ACC112 (cell line): ENCODE data around the gene UQCC5.
A peak's percentile ranks its signal among the peaks of the same experiment; 100 is the strongest.

ENCODE experiments used
- H2AFZ ChIP-seq: fragments of 200-600 bp; sonication (generic); one replicate; pipeline ENCODE4 v1.6.0; 2017; ENCODE audit warnings: antibody characterized with exemption, low read length; ENCODE audit not compliant: unreplicated experiment
- H3K27ac ChIP-seq: fragments of 200-600 bp; sonication (generic); 2 replicates; pipeline ENCODE4 v1.5.1; 2014; ENCODE audit warnings: low read depth, mild to moderate bottlenecking, antibody characterized with exemption, low read length, moderate library complexity
- H3K27me3 ChIP-seq: fragments of 200-600 bp; sonication (generic); 2 replicates; pipeline ENCODE4 v1.6.1; 2014; ENCODE audit warnings: mild to moderate bottlenecking, antibody characterized with exemption, low read length, moderate library complexity, mixed read lengths; ENCODE audit not compliant: insufficient read depth
- H3K36me3 ChIP-seq: fragments of 200-600 bp; sonication (generic); 2 replicates; pipeline ENCODE4 v1.6.1; 2016; ENCODE audit warnings: mild to moderate bottlenecking, antibody characterized with exemption, low read length, moderate library complexity, mixed read lengths; ENCODE audit not compliant: insufficient read depth
- H3K4me1 ChIP-seq: fragments of 200-600 bp; sonication (generic); one replicate; pipeline ENCODE4 v1.6.1; 2016; ENCODE audit warnings: low read length, mixed read lengths; ENCODE audit not compliant: insufficient read depth, unreplicated experiment, control insufficient read depth
- H3K4me3 ChIP-seq: fragments of 200-600 bp; sonication (generic); 2 replicates; pipeline ENCODE4 v1.5.1; 2014; ENCODE audit warnings: mild to moderate bottlenecking, low read depth, low read length
- H3K79me2 ChIP-seq: fragments of 200-600 bp; sonication (generic); one replicate; pipeline ENCODE4 v1.6.0; 2016; ENCODE audit warnings: low read length; ENCODE audit not compliant: control insufficient read depth, unreplicated experiment, insufficient read depth

Gene UQCC5

GRCh38 chr3:52530918-52531826, 5.2 kb upstream of the UQCC5 start:
- Histone ChIP-seq H3K79me2 (peaks cover 47% of the 10 kb centered on the region), H3K36me3 (peaks cover 5% of the 10 kb centered on the region; the same call in 1 of the 2 replicates), H3K27ac (no peak overlapping the region), H2AFZ (no peak overlapping the region), H3K27me3 (no peaks in the 10 kb centered on the region), H3K4me3 (peak overlapping the region; percentile 83; the same call in 1 of the 2 replicates), H3K4me1 (peaks cover 47% of the 10 kb centered on the region)

- Histone ChIP-seq H3K4me1 (peaks cover 44% of the 10 kb centered on the region), H2AFZ (no peak overlapping the region), H3K27me3 (no peaks in the 10 kb centered on the region), H3K4me3 (peak overlapping the region; percentile 83), H3K27ac (0 out of 2 replicates have a peak overlapping the region, but pooled peaks have one; percentile 21), H3K79me2 (peaks cover 51% of the 10 kb centered on the region), H3K36me3 (peaks cover 5% of the 10 kb centered on the region; the same call in 1 of the 2 replicates)
These were observed 4.4 kb upstream of the UQCC5 start for GRCh38 chr3:52531860-52532516.

- H3K27ac ChIP-seq = no peak overlapping the region
- peaks cover 41% of the 10 kb centered on the region for H3K4me1 ChIP-seq
These were observed 3.9 kb upstream of the UQCC5 start for GRCh38 chr3:52532517-52532837.

GRCh38 chr3:52532838-52533622, 3.4 kb upstream of the UQCC5 start:
- Histone ChIP-seq H3K27me3 (no peaks in the 10 kb centered on the region), H3K4me1 (peaks cover 46% of the 10 kb centered on the region), H3K4me3 (peak overlapping the region; percentile 83), H2AFZ (peak overlapping the region; percentile 79), H3K36me3 (peaks cover 2% of the 10 kb centered on the region; the same call in 1 of the 2 replicates), H3K27ac (no peak overlapping the region), H3K79me2 (peaks cover 61% of the 10 kb centered on the region)

More at GRCh38 chr3:52532517-52532837, 3.9 kb upstream of the UQCC5 start:
- Histone ChIP-seq H3K4me3 (peak overlapping the region; percentile 83), H3K79me2 (peaks cover 56% of the 10 kb centered on the region), H3K27me3 (no peaks in the 10 kb centered on the region), H2AFZ (no peak overlapping the region), H3K36me3 (peaks cover 5% of the 10 kb centered on the region; the same call in 1 of the 2 replicates)

GRCh38 chr3:52533623-52534280, 2.7 kb upstream of the UQCC5 start, which contains the start of gene NT5DC2:
TSS of gene NT5DC2 (minus strand) at chr3:52533857. CDS start at chr3:52533737, 120 bp downstream.
- peak within 1 kb of the TSS; percentile 79 for H2AFZ ChIP-seq
- H3K79me2 ChIP-seq = peaks cover 68% of the 10 kb centered on the region
- peak within 1 kb of the TSS; percentile 88 for H3K4me3 ChIP-seq
- peak within 1 kb of the TSS; percentile 44; the same call in 1 of the 2 replicates for H3K27ac ChIP-seq
- peaks cover 51% of the 10 kb centered on the region for H3K4me1 ChIP-seq
- no peaks in the 10 kb centered on the region; the same call in 1 of the 2 replicates for H3K36me3 ChIP-seq
- H3K27me3 ChIP-seq = no peaks in the 10 kb centered on the region

GRCh38 chr3:52534281-52535183, 1.9 kb upstream of the UQCC5 start:
- Histone ChIP-seq H3K27ac (peak overlapping the region; percentile 44; the same call in 1 of the 2 replicates), H3K36me3 (no peaks in the 10 kb centered on the region), H2AFZ (peak overlapping the region; percentile 73), H3K4me1 (peaks cover 59% of the 10 kb centered on the region), H3K4me3 (peak overlapping the region; percentile 88), H3K79me2 (peaks cover 69% of the 10 kb centered on the region), H3K27me3 (no peaks in the 10 kb centered on the region)

GRCh38 chr3:52535411-52536111, 844 bp upstream of the UQCC5 start:
- H3K36me3 ChIP-seq = 0 out of 2 replicates have a peak, but pooled peaks cover 6% of the 10 kb centered on the region
- H3K27ac ChIP-seq = no peak overlapping the region
- no peaks in the 10 kb centered on the region for H3K27me3 ChIP-seq
- no peak overlapping the region for H2AFZ ChIP-seq
- peaks cover 68% of the 10 kb centered on the region for H3K79me2 ChIP-seq
- peaks cover 58% of the 10 kb centered on the region for H3K4me1 ChIP-seq
- peak overlapping the region; percentile 88 for H3K4me3 ChIP-seq

- Histone ChIP-seq H3K27ac (no peak overlapping the region), H3K79me2 (peaks cover 68% of the 10 kb centered on the region), H3K4me3 (peak overlapping the region; percentile 58), H3K4me1 (peaks cover 53% of the 10 kb centered on the region), H2AFZ (no peak overlapping the region), H3K36me3 (peaks cover 11% of the 10 kb centered on the region; the same call in 1 of the 2 replicates), H3K27me3 (no peaks in the 10 kb centered on the region)
These were observed 365 bp upstream of the UQCC5 start for GRCh38 chr3:52536112-52536368.

- Histone ChIP-seq H2AFZ (no peak overlapping the region), H3K27me3 (no peaks in the 10 kb centered on the region), H3K4me3 (peak overlapping the region; percentile 94), H3K4me1 (peaks cover 41% of the 10 kb centered on the region), H3K79me2 (peaks cover 63% of the 10 kb centered on the region), H3K27ac (peak overlapping the region; percentile 77), H3K36me3 (peaks cover 17% of the 10 kb centered on the region; the same call in 1 of the 2 replicates)
These were observed 788 bp downstream of the UQCC5 start for GRCh38 chr3:52537165-52537620.
